Measurements from ENCODE around the gene PON2. TPM values are rescaled to one million over a fixed set of nuclear protein-coding genes. Genes with fewer than 3 reads are reported as not detected.
"Not testable (repeated sequence)": the region's sequence is repeated elsewhere in the genome, so short reads cannot be mapped to it uniquely, and the experiment has no call there.

PON2 gene
- polyA plus RNA-seq, 1 donor from 2014 or later, result 23.1 TPM

- Histone ChIP-seq H3K4me2 (ENCODE audit: low read length) (no peak overlapping the region), H3K36me3 (ENCODE audit: insufficient read depth, low read length) (no peaks in the 10 kb centered on the region), H3K9me3 (ENCODE audit: low read length) (no peaks in the 10 kb centered on the region), H3K4me3 (ENCODE audit: low read length) (no peak overlapping the region), H3K79me2 (replicated peaks; ENCODE audit: insufficient read depth, low read length) (no peaks in the 10 kb centered on the region), H3K9ac (ENCODE audit: low read length) (no peak overlapping the region), H3K9me2 (ENCODE audit: insufficient read depth, low read length) (no peaks in the 10 kb centered on the region), H3F3A (ENCODE audit: insufficient read depth, low read length, poor library complexity, severe bottlenecking) (peaks cover 29% of the 10 kb centered on the region), H3K27ac (ENCODE audit: low read length) (peak overlapping the region; percentile 77), H4K20me1 (ENCODE audit: insufficient read depth) (no peaks in the 10 kb centered on the region), H2AFZ (ENCODE audit: low read depth, low read length) (no peak overlapping the region), H3K27me3 (ENCODE audit: insufficient read depth, low read depth, low read length) (no peaks in the 10 kb centered on the region)
- TF ChIP-seq EP300 (conservative IDR thresholded peaks at IDR 0.05; ENCODE audit: poor library complexity, severe bottlenecking) (no peak), REST (IDR thresholded peaks at IDR 0.05; ENCODE audit: borderline replicate concordance) (no peak), CTCF (IDR thresholded peaks at IDR 0.05; ENCODE audit: poor library complexity, severe bottlenecking) (no peak), SMC3 (conservative IDR thresholded peaks at IDR 0.05; ENCODE audit: poor library complexity) (no peak), TAF1 (IDR thresholded peaks at IDR 0.05; ENCODE audit: low read depth) (no peak), POLR2AphosphoS5 (IDR thresholded peaks at IDR 0.05) (no peak), MXI1 (conservative IDR thresholded peaks at IDR 0.05; ENCODE audit: poor library complexity, severe bottlenecking) (no peak), EZH2 (IDR thresholded peaks at IDR 0.05; ENCODE audit: borderline replicate concordance, insufficient read depth, low read length, poor library complexity, severe bottlenecking) (no peak)
These were observed 34.4 kb upstream of the PON2 start for GRCh38 chr7:95469187-95469586.

- Histone ChIP-seq H3K27me3 (ENCODE audit: insufficient read depth, low read depth, low read length) (no peaks in the 10 kb centered on the region), H3K9me2 (ENCODE audit: insufficient read depth, low read length) (no peaks in the 10 kb centered on the region), H2AFZ (ENCODE audit: low read depth, low read length) (no peak overlapping the region), H3K9me3 (ENCODE audit: low read length) (no peaks in the 10 kb centered on the region), H4K20me1 (ENCODE audit: insufficient read depth) (no peaks in the 10 kb centered on the region), H3K4me2 (ENCODE audit: low read length) (no peak overlapping the region), H3K9ac (ENCODE audit: low read length) (no peak overlapping the region), H3F3A (ENCODE audit: insufficient read depth, low read length, poor library complexity, severe bottlenecking) (peaks cover 26% of the 10 kb centered on the region), H3K79me2 (replicated peaks; ENCODE audit: insufficient read depth, low read length) (no peaks in the 10 kb centered on the region), H3K27ac (ENCODE audit: low read length) (peak overlapping the region; percentile 77), H3K36me3 (ENCODE audit: insufficient read depth, low read length) (no peaks in the 10 kb centered on the region), H3K4me3 (ENCODE audit: low read length) (no peak overlapping the region)
- TF ChIP-seq SMC3 (conservative IDR thresholded peaks at IDR 0.05; ENCODE audit: poor library complexity) (no peak), REST (IDR thresholded peaks at IDR 0.05; ENCODE audit: borderline replicate concordance) (no peak), EZH2 (IDR thresholded peaks at IDR 0.05; ENCODE audit: borderline replicate concordance, insufficient read depth, low read length, poor library complexity, severe bottlenecking) (no peak), EP300 (conservative IDR thresholded peaks at IDR 0.05; ENCODE audit: poor library complexity, severe bottlenecking) (no peak), RAD21 (conservative IDR thresholded peaks at IDR 0.05) (no peak), CTCF (IDR thresholded peaks at IDR 0.05; ENCODE audit: poor library complexity, severe bottlenecking) (no peak), MXI1 (conservative IDR thresholded peaks at IDR 0.05; ENCODE audit: poor library complexity, severe bottlenecking) (no peak), TAF1 (IDR thresholded peaks at IDR 0.05; ENCODE audit: low read depth) (no peak), POLR2AphosphoS5 (IDR thresholded peaks at IDR 0.05) (no peak)
These were observed 33.2 kb upstream of the PON2 start for GRCh38 chr7:95467912-95468607.

- H3K9me2 ChIP-seq (ENCODE audit: insufficient read depth, low read length); H3K9me3 ChIP-seq (ENCODE audit: low read length); H3K27ac ChIP-seq (ENCODE audit: low read length); H2AFZ ChIP-seq (ENCODE audit: low read depth, low read length); H3K27me3 ChIP-seq (ENCODE audit: insufficient read depth, low read depth, low read length); H3K79me2 ChIP-seq (replicated peaks; ENCODE audit: insufficient read depth, low read length); H3F3A ChIP-seq (ENCODE audit: insufficient read depth, low read length, poor library complexity, severe bottlenecking); H3K9ac ChIP-seq (ENCODE audit: low read length); H3K4me3 ChIP-seq (ENCODE audit: low read length); H4K20me1 ChIP-seq (ENCODE audit: insufficient read depth); H3K4me2 ChIP-seq (ENCODE audit: low read length); H3K36me3 ChIP-seq (ENCODE audit: insufficient read depth, low read length): not testable (repeated sequence)
These were observed 25.8 kb upstream of the PON2 start for GRCh38 chr7:95460653-95461052.
